ENCODE data around the gene PITPNC1.

- TF ChIP-seq, protein P1, sequence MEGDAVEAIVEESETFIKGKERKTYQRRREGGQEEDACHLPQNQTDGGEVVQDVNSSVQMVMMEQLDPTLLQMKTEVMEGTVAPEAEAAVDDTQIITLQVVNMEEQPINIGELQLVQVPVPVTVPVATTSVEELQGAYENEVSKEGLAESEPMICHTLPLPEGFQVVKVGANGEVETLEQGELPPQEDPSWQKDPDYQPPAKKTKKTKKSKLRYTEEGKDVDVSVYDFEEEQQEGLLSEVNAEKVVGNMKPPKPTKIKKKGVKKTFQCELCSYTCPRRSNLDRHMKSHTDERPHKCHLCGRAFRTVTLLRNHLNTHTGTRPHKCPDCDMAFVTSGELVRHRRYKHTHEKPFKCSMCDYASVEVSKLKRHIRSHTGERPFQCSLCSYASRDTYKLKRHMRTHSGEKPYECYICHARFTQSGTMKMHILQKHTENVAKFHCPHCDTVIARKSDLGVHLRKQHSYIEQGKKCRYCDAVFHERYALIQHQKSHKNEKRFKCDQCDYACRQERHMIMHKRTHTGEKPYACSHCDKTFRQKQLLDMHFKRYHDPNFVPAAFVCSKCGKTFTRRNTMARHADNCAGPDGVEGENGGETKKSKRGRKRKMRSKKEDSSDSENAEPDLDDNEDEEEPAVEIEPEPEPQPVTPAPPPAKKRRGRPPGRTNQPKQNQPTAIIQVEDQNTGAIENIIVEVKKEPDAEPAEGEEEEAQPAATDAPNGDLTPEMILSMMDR (IDR thresholded peaks at IDR 0.05): peak; percentile 91
- TF ChIP-seq EZH2 (IDR thresholded peaks at IDR 0.05; ENCODE audit: borderline replicate concordance, insufficient read depth, low read depth, low read length, poor library complexity, severe bottlenecking): no peak
Observed at GRCh38 chr17:67475161-67475937, 98.3 kb downstream of the PITPNC1 start.
